Ishikawa (cell line): Measurements from ENCODE around the gene KDM3A.

Experiments
- CREB1 ChIP-seq: IDR thresholded peaks from 2 replicates; pipeline ENCODE4 v1.6.1; 2012; ENCODE audit warnings: low read depth
- EP300 ChIP-seq: IDR thresholded peaks from 2 replicates; pipeline ENCODE4 v1.6.1; 2012; ENCODE audit warnings: borderline replicate concordance
- FOXM1 ChIP-seq: IDR thresholded peaks from 2 replicates; pipeline ENCODE4 v1.6.1; 2012; ENCODE audit warnings: low read depth, borderline replicate concordance
- MAX ChIP-seq: IDR thresholded peaks from 2 replicates; pipeline ENCODE4 v1.6.1; 2012
- NFIC ChIP-seq: IDR thresholded peaks from 2 replicates; pipeline ENCODE4 v1.6.1; 2012
- RAD21 ChIP-seq: IDR thresholded peaks from 2 replicates; pipeline ENCODE4 v1.6.1; 2012; ENCODE audit warnings: low read depth
- REST ChIP-seq: IDR thresholded peaks from 2 replicates; pipeline ENCODE4 v1.6.1; 2012; ENCODE audit warnings: low read depth, mild to moderate bottlenecking
- TAF1 ChIP-seq: IDR thresholded peaks from 2 replicates; pipeline ENCODE4 v1.6.1; 2012; ENCODE audit warnings: low read depth, mild to moderate bottlenecking
- TCF12 ChIP-seq: IDR thresholded peaks from 2 replicates; pipeline ENCODE4 v1.6.1; 2012; ENCODE audit warnings: low read depth
- TEAD4 ChIP-seq: IDR thresholded peaks from 2 replicates; pipeline ENCODE4 v1.6.1; 2012
- USF1 ChIP-seq: IDR thresholded peaks from 2 replicates; pipeline ENCODE4 v1.6.1; 2012
- YY1 ChIP-seq: IDR thresholded peaks from 2 replicates; pipeline ENCODE4 v1.6.1; 2012; ENCODE audit warnings: low read depth
- ZBTB7A ChIP-seq: IDR thresholded peaks from 2 replicates; pipeline ENCODE4 v1.6.1; 2012; ENCODE audit warnings: low read depth

- TF ChIP-seq ZBTB7A (no peak), MAX (no peak), FOXM1 (no peak), USF1 (no peak), EP300 (no peak), NFIC (no peak), RAD21 (no peak), TCF12 (no peak), TAF1 (no peak), CREB1 (no peak), YY1 (no peak), REST (no peak), TEAD4 (no peak)
Observed at GRCh38 chr2:86477349-86477748, 36.2 kb downstream of the KDM3A start.
